ENCODE data around the gene CDK5RAP2.

Gene CDK5RAP2

GRCh38 chr9:120381839-120382238, 198.1 kb downstream of the CDK5RAP2 start:
- no peak overlapping the region for H3K4me3 ChIP-seq (ENCODE audit: low read depth, low read length)
- no peak for TF ChIP-seq CTCF (IDR thresholded peaks at IDR 0.05; ENCODE audit: borderline replicate concordance, insufficient read depth, low read depth, low read length)

- no peak overlapping the region for H3K4me3 ChIP-seq (ENCODE audit: low read depth, low read length)
- TF ChIP-seq CTCF (IDR thresholded peaks at IDR 0.05; ENCODE audit: borderline replicate concordance, insufficient read depth, low read depth, low read length), result no peak
Observed at GRCh38 chr9:120379611-120380010, 200.4 kb downstream of the CDK5RAP2 start.

- H3K4me3 ChIP-seq (ENCODE audit: low read depth, low read length), result no peak overlapping the region
- TF ChIP-seq CTCF (IDR thresholded peaks at IDR 0.05; ENCODE audit: borderline replicate concordance, insufficient read depth, low read depth, low read length), result no peak
Observed at GRCh38 chr9:120378680-120379079, 201.3 kb downstream of the CDK5RAP2 start.

- no peak for TF ChIP-seq CTCF (IDR thresholded peaks at IDR 0.05; ENCODE audit: borderline replicate concordance, insufficient read depth, low read depth, low read length)
Observed at GRCh38 chr9:120377268-120378159, 202.5 kb downstream of the CDK5RAP2 start.

GRCh38 chr9:120376101-120376500, 203.9 kb downstream of the CDK5RAP2 start:
- H3K4me3 ChIP-seq (ENCODE audit: low read depth, low read length), result no peak overlapping the region
- no peak for TF ChIP-seq CTCF (IDR thresholded peaks at IDR 0.05; ENCODE audit: borderline replicate concordance, insufficient read depth, low read depth, low read length)

More at GRCh38 chr9:120377268-120378159, 202.5 kb downstream of the CDK5RAP2 start:
- no peak overlapping the region for H3K4me3 ChIP-seq (ENCODE audit: low read depth, low read length)

GRCh38 chr9:120375316-120375715, 204.7 kb downstream of the CDK5RAP2 start:
- TF ChIP-seq CTCF (IDR thresholded peaks at IDR 0.05; ENCODE audit: borderline replicate concordance, insufficient read depth, low read depth, low read length), result no peak

GRCh38 chr9:120374817-120375216, 205.2 kb downstream of the CDK5RAP2 start:
- no peak for TF ChIP-seq CTCF (IDR thresholded peaks at IDR 0.05; ENCODE audit: borderline replicate concordance, insufficient read depth, low read depth, low read length)

More at GRCh38 chr9:120375316-120375715, 204.7 kb downstream of the CDK5RAP2 start:
- H3K4me3 ChIP-seq (ENCODE audit: low read depth, low read length), result no peak overlapping the region

More at GRCh38 chr9:120374817-120375216, 205.2 kb downstream of the CDK5RAP2 start:
- H3K4me3 ChIP-seq (ENCODE audit: low read depth, low read length), result no peak overlapping the region
